Spleen (tissue), 11 donors: Measurements from ENCODE around the gene ATRN. TPM values are rescaled to one million over a fixed set of nuclear protein-coding genes. Genes with fewer than 3 reads are reported as not detected.

Experiments used
- DNase-seq: peaks from one replicate; pipeline ENCODE4 v3.0.0-alpha.2; 2020
- H3K27ac ChIP-seq, 8 donors: fragments of 200-600 bp; sonication (generic) in 7 of 8; 1 replicate in 4 of 8; 2 replicates in 4 of 8; pipeline versions ENCODE4 v1.5.0 to v1.8.0; 2016 to 2021; ENCODE audit warnings: inconsistent platforms in 4 of 8, mild to moderate bottlenecking in 4 of 8, moderate library complexity in 1 of 8
- H3K27me3 ChIP-seq, 7 donors: fragments of 200-600 bp; sonication (generic) in 6 of 7; replicated peaks in 1 of 7; 1 replicate in 4 of 7; 2 replicates in 3 of 7; pipeline versions ENCODE4 v1.5.0 to v1.8.0; 2016 to 2021; ENCODE audit warnings: inconsistent platforms in 3 of 7, mild to moderate bottlenecking in 1 of 7
- H3K36me3 ChIP-seq, 6 donors: fragments of 200-600 bp; sonication (generic) in 5 of 6; 1 replicate in 4 of 6; 2 replicates in 2 of 6; pipeline versions ENCODE4 v1.5.0 to v1.8.0; 2016 to 2021; ENCODE audit warnings: inconsistent platforms in 2 of 6
- H3K4me1 ChIP-seq, 6 donors: fragments of 200-600 bp; sonication (generic) in 5 of 6; 1 replicate in 3 of 6; 2 replicates in 3 of 6; pipeline versions ENCODE4 v1.5.0 to v1.8.0; 2016 to 2021; ENCODE audit warnings: inconsistent platforms in 3 of 6
- H3K4me3 ChIP-seq, 8 donors: fragments of 200-600 bp; sonication (generic) in 7 of 8; 1 replicate in 4 of 8; 2 replicates in 4 of 8; pipeline versions ENCODE4 v1.5.0 to v1.8.0; 2016 to 2021; ENCODE audit warnings: inconsistent platforms in 4 of 8, mild to moderate bottlenecking in 4 of 8, moderate library complexity in 2 of 8
- H3K9me3 ChIP-seq, 8 donors: fragments of 200-600 bp; sonication (generic) in 7 of 8; 1 replicate in 4 of 8; 2 replicates in 4 of 8; pipeline versions ENCODE4 v1.5.0 to v1.8.0; 2016 to 2021; ENCODE audit warnings: inconsistent platforms in 4 of 8
- POLR2A ChIP-seq, 3 donors: fragments of 450-650 bp; IDR thresholded peaks; one replicate each; pipeline ENCODE4 v1.5.1; 2017; ENCODE audit warnings: antibody characterized with exemption in 3 of 3, mild to moderate bottlenecking in 1 of 3
- POLR2AphosphoS5 ChIP-seq, 3 donors: sonication (generic); formaldehyde crosslinking; IDR thresholded peaks; one replicate each; pipeline ENCODE4 v1.5.1; 2017; ENCODE audit warnings: antibody characterized with exemption in 3 of 3
- WGBS, 5 donors: extraction: QIAGEN DNeasy Blood & Tissue Kit in 3 of 5; methylation state at CpG; one replicate each; pipeline versions ENCODE4 v1.1.5 to v1.1.7; 2013 to 2018; 5-methylcytosine and 5-hydroxymethylcytosine counted together
- intact Hi-C: fragments of 100-400 bp; cut with DNase I; formaldehyde crosslinking; loops from one replicate; pipeline ENCODE4 v1.15.0; 2023; ENCODE audit warnings: low total_unique reads
- polyA plus RNA-seq, 3 donors: library from polyadenylated mRNA; stranded (reverse); fragments of 200-250 nt; gene quantifications; one replicate each; pipeline ENCODE4 v1.2.1, GENCODE V29; 2013
- total RNA-seq, 7 donors: library from RNA; depleted of rRNA in 3 of 7; stranded (reverse); fragments of >200 nt in 3 of 7; fragmentation: NEBNext Ultra II Directional in 4 of 7; extraction: Animal tissue kit (Norgen Biotek cat#: 25700) in 4 of 7; gene quantifications; one replicate each; pipeline versions ENCODE4 v1.1.0 to v1.2.1, GENCODE V29; 2016 to 2021
- TF ChIP-seq, protein P1 (sequence below), 11 experiments: fragments of 200-600 bp in 7 of 11; fragments of 450-650 bp in 4 of 11; sonication (generic) in 4 of 11; IDR thresholded peaks in 8 of 11; conservative IDR thresholded peaks in 3 of 11; 1 replicate in 7 of 11; 2 replicates in 4 of 11; pipeline versions ENCODE4 v1.4.0 to v1.8.0; 2016 to 2021; ENCODE audit warnings: antibody characterized with exemption in 11 of 11, inconsistent platforms in 4 of 11, mild to moderate bottlenecking in 1 of 11
- donor health status: healthy with polysubstance abuse.
- donor health status: DM: no; HTN: no; CAD: no; lungs with moderate emphysema.
- donor health status: DM: no; HTN: no; CAD: no.
- donor health status: Bipolar disorder and iron deficiency.
- donor health status: healthy.
- donor health status: DM: no; HTN: no; CAD: no.
- donor health status: DM: yes; HTN: yes; CAD: no.

ATRN gene
- total and polyA plus RNA-seq, 10 donors = 1.8 to 49.9 (median 27.6) TPM

- no peak for DNase-seq
- peak overlapping the region in 3 of 8 donors; percentile 24 to 38 (median 34) for H3K27ac ChIP-seq
- H3K36me3 ChIP-seq = peaks cover 0 to 33% (median 19%) of the 10 kb centered on the region in 6 donors
- H3K9me3 ChIP-seq = peaks cover 0 to 18% (median 0%) of the 10 kb centered on the region in 8 donors
- H3K4me3 ChIP-seq = no peak overlapping the region
- H3K27me3 ChIP-seq = peaks cover 0 to 9% (median 0%) of the 10 kb centered on the region in 7 donors
- WGBS, 5 donors = 42 to 61% (median 51%) methylated on average over 10 of the region's 10 CpGs
- intact Hi-C loops = no loop called here
- H3K4me1 ChIP-seq = peaks cover 0 to 7% (median 0%) of the 10 kb centered on the region in 6 donors
- TF ChIP-seq POLR2A (IDR thresholded peaks at IDR 0.05) (no peak), POLR2AphosphoS5 (IDR thresholded peaks at IDR 0.05) (no peak)
- TF ChIP-seq, protein P1, sequence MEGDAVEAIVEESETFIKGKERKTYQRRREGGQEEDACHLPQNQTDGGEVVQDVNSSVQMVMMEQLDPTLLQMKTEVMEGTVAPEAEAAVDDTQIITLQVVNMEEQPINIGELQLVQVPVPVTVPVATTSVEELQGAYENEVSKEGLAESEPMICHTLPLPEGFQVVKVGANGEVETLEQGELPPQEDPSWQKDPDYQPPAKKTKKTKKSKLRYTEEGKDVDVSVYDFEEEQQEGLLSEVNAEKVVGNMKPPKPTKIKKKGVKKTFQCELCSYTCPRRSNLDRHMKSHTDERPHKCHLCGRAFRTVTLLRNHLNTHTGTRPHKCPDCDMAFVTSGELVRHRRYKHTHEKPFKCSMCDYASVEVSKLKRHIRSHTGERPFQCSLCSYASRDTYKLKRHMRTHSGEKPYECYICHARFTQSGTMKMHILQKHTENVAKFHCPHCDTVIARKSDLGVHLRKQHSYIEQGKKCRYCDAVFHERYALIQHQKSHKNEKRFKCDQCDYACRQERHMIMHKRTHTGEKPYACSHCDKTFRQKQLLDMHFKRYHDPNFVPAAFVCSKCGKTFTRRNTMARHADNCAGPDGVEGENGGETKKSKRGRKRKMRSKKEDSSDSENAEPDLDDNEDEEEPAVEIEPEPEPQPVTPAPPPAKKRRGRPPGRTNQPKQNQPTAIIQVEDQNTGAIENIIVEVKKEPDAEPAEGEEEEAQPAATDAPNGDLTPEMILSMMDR (IDR thresholded peaks at IDR 0.05 in 8 of 11, conservative IDR thresholded peaks at IDR 0.05 in 3 of 11) = no peak
Observed at GRCh38 chr20:3652676-3653596, 182.1 kb downstream of the ATRN start.

- DNase-seq = no peak
- intact Hi-C loops = no loop called here
- H3K9me3 ChIP-seq = peaks cover 0 to 18% (median 0%) of the 10 kb centered on the region in 8 donors
- H3K4me3 ChIP-seq = no peak overlapping the region
- no peak overlapping the region for H3K27ac ChIP-seq
- peaks cover 0 to 18% (median 2%) of the 10 kb centered on the region in 7 donors for H3K27me3 ChIP-seq
- peaks cover 0 to 24% (median 9%) of the 10 kb centered on the region in 6 donors for H3K36me3 ChIP-seq
- peaks cover 0 to 11% (median under 1%) of the 10 kb centered on the region in 6 donors for H3K4me1 ChIP-seq
- TF ChIP-seq POLR2AphosphoS5 (IDR thresholded peaks at IDR 0.05) (no peak), POLR2A (IDR thresholded peaks at IDR 0.05) (no peak)
- TF ChIP-seq, protein P1 (IDR thresholded peaks at IDR 0.05 in 8 of 11, conservative IDR thresholded peaks at IDR 0.05 in 3 of 11) = no peak
- 69 to 92% (median 81%) methylated on average over 2 of the region's 2 CpGs for WGBS, 5 donors
Observed at GRCh38 chr20:3653921-3654320, 183.1 kb downstream of the ATRN start.

DNA sequence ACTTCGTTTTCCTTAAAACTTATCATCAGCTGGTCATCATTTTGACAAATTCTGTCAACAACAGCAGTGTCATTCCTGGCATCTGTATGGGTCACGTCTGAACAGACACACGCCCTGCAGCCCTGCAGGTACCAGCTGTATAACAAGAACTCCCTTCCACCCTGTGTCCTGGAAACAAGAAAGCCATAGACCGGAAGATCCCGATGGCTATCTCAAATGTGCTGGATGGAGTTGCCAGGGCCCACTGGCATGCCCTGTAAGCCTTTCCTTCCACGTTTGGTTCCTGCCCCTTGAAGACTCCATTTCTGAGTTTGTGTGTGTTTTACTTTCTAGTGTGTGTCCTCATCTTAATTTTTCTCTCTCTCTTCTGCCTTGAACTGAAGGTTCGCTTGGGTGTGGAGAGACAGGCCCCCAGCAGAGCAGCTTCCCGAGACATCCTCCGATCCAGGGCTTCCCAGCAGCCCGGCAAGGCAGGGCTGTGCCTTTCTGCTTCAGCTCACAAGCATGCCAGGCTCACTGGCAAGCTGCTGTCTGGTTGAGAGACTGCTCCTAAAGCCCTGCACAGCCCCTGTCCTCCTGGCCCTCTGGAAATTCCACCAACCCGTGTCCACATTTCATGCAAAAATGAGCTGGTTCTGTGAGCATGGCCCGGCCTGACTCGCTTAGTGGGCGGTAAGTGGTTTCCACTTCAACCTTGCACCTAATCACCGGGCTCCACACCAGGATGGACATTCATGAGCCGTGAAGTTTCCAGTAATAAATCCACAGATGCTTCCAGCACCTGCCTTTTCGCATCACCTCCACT, 183.7 kb downstream of the ATRN start:
- H3K4me3 ChIP-seq = no peak overlapping the region
- no peak for TF ChIP-seq POLR2AphosphoS5 (IDR thresholded peaks at IDR 0.05)
- TF ChIP-seq, protein P1 (IDR thresholded peaks at IDR 0.05 in 8 of 11, conservative IDR thresholded peaks at IDR 0.05 in 3 of 11) = no peak
- no peak for TF ChIP-seq POLR2A (IDR thresholded peaks at IDR 0.05)
- peaks cover 0 to 17% (median 5%) of the 10 kb centered on the region in 6 donors for H3K36me3 ChIP-seq
- peaks cover 0 to 24% (median 5%) of the 10 kb centered on the region in 7 donors for H3K27me3 ChIP-seq
- H3K4me1 ChIP-seq = peaks cover 0 to 15% (median 3%) of the 10 kb centered on the region in 6 donors
- H3K9me3 ChIP-seq = peaks cover 0 to 18% (median 0%) of the 10 kb centered on the region in 8 donors
- intact Hi-C loops = no loop called here
- WGBS, 5 donors = 85 to 91% (median 88%) methylated on average over 17 of the region's 17 CpGs
- H3K27ac ChIP-seq = no peak overlapping the region
- no peak for DNase-seq
